Activated CD8-positive, alpha-beta memory T cell treated with anti-CD3 and anti-CD28 coated beads, Interleukin-2, amount 50 U/mL, for 24 hours (primary cell): ENCODE results near the gene SYDE2.
"Not testable (repeated sequence)": the region's sequence is repeated elsewhere in the genome, so short reads cannot be mapped to it uniquely, and the experiment has no call there.

Experiments used
- DNase-seq: peaks from one replicate; pipeline ENCODE4 v3.0.0-alpha.2; 2020; ENCODE audit errors: extremely low read depth

The SYDE2 gene

GRCh38 chr1:85172684-85173337 lies 28.0 kb downstream of the SYDE2 start:
- no peak for DNase-seq

DNA sequence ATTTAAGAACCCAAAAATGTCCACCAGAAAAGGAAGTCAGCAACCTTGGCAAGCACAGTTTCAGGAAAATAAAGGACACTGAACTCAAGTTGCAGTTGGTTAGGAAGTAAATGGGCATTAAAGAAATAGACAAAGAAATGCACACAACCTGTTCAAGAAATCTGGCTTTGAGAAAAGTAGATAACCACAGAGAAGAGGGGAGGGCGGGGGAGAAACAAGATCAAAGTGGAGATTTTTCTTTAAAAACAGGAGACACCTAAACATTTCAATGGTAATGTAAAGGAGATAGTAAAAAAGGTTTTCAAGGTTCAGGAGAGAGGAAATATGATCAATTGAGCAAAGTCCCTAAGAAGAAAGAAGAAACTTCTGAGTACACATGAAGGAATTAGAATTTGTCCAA lies 29.1 kb downstream of the SYDE2 start:
- DNase-seq = no peak

- DNase-seq = no peak
Measured at GRCh38 chr1:85168884-85169283, 31.9 kb downstream of the SYDE2 start.

DNA sequence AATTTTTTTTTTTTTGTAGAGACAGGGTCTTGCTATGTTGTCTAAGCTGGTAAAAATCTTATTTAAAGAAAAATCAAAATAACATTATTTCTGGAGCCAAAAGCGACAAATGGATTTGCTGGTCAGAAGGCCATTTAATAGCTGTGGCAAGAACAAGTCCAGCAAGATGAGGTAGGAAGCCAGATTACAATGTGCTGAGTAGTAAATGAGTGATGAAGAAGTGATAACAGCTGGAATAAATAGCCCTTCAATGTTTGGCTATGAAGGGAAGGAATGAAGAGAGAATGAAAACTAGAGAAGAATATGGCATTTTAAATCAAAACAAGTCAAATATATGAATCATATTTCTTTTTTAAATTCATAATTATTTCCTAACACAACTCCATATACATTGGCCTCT lies 34.5 kb downstream of the SYDE2 start:
- no peak for DNase-seq

- no peak for DNase-seq
Measured at GRCh38 chr1:85158910-85159309, 41.9 kb downstream of the SYDE2 start.

GRCh38 chr1:85157436-85157835 lies 43.4 kb downstream of the SYDE2 start:
- DNase-seq = no peak

- DNase-seq = no peak
Measured at GRCh38 chr1:85153149-85153891, 47.5 kb downstream of the SYDE2 start.

DNA sequence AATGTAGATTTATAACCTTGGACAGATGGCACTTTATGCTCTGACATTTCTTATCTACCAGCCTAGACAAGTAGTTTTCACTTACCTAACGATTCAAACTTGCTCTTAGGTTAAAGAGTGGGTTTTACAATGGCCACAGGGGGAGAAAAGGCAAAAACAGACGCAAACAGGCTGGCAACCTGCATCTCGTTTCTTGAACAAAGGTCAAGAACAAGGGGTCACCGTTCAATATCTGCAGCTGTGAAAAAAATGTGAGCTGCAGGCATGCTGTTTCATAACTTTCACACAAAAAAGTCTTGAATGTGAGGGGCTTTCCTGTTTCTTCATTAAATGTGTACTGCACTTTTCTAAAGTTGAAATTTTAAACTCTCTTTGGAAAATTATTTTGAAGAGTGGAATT lies 49.4 kb downstream of the SYDE2 start:
- DNase-seq = no peak

GRCh38 chr1:85149805-85150204 lies 51.0 kb downstream of the SYDE2 start:
- no peak for DNase-seq

GRCh38 chr1:85148524-85149250 lies 52.1 kb downstream of the SYDE2 start:
- DNase-seq = no peak

- DNase-seq = no peak
Measured at GRCh38 chr1:85146972-85147359, 53.9 kb downstream of the SYDE2 start.

- DNase-seq = not testable (repeated sequence)
Measured at GRCh38 chr1:85146298-85146971, 54.4 kb downstream of the SYDE2 start.

GRCh38 chr1:85144351-85144750 lies 56.5 kb downstream of the SYDE2 start:
- DNase-seq = no peak

- DNase-seq = no peak
Measured at GRCh38 chr1:85142753-85143152, 58.1 kb downstream of the SYDE2 start.

GRCh38 chr1:85138439-85138838 lies 62.4 kb downstream of the SYDE2 start:
- not testable (repeated sequence) for DNase-seq

- DNase-seq = no peak
Measured at GRCh38 chr1:85137660-85138059, 63.2 kb downstream of the SYDE2 start.

DNA sequence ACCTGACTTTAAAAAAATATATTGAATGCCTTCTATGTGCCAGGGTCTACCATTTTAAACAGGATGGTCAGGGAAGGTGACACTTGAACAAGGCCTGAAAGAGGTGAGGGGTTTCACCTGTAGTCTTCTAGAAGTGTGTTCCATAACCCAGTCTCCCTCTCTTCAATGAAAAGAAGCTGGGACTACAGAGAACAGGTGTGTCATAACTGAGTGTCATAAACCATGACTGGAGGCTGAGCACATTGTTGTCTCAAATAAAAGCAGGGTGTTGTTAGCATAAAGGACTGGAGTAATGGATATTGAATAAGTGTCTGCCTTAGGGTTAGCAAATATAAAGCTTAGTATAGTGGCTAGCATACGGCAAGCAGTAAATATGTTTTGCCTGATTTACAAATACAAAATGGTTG lies 65.4 kb downstream of the SYDE2 start:
- no peak for DNase-seq

GRCh38 chr1:85134583-85135391 lies 66.0 kb downstream of the SYDE2 start:
- no peak for DNase-seq

DNA sequence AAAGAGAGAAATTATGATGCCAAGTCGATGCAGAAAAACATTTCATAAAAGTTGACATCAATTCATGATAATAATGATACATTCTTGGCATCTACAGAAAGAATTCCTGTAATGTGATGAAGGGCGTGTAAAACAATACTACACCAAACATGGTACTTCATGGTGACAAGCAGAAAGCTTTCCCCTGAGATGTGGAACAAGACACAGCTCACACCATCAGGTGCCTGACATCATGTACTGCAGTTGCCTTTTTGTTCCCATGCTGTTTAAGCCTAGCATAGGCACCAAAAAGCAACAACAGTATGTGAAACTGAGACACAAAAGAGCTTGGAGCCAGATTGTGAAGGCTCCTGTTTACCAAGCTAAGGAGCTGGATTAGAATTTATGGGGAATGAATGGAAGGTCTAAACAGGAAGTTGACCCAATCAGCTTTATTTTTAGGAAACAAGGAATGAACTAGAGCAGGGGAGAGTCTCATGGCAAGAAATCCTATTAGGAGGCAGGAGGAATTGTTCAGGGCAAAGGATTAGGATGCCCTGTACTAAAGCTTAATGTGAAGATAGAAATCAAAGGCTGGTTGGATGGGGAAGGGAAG lies 67.2 kb downstream of the SYDE2 start:
- no peak for DNase-seq

DNA sequence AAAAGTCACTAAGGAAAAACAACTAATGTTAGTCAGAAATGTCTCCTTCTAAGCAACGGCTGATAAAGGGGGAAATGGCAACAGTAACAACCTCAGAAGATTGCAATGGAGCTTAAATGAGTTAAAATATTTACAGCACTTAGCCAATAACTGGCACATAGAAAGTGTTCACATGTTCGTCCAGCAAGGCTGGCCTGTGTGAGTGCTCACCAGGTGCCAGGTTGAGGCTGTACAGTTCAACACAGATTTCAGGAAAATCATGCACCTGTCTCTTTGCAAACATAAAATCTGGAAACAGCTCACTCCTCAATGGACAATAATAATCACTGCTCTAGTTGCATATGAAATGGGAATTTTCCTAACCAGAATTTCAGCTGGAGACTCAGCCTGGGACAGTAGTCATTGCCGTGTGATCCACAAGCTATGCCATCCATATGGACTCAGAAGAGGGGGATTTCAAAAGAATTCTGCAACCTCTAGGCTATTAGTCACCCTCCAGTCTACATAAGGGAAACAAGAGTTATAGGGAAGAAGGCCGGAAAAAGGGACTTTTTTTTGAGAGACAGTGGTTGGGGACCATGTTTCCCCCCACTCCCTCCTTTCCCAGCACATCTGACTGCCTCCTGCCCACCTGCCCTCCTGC lies 68.6 kb downstream of the SYDE2 start:
- no peak for DNase-seq

DNA sequence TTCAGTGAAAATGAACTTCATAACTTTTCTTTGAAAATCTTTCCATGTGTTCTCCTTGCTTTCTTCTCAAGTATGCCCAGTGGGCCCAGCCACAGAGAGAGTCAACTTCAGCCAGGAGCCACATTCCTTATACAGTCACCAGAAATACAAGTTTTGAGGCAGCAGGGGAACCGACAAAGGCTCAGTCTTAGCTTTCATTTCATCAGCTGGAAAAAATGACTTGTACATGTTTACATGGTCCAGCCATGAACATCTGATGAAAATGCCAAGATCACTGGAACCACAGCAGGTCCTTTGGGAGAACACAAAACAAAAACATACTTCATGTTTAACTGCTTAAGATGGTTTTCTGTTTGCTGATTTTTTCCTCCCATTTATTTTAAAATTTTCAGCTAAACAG lies 72.5 kb downstream of the SYDE2 start:
- no peak for DNase-seq
